HCT116 (cell line): ENCODE measurements around the gene SOX6.

Source experiments
- RAD21 ChIP-seq: IDR thresholded peaks from 2 replicates; pipeline ENCODE4 v1.6.1; 2012; ENCODE audit warnings: low read depth, mild to moderate bottlenecking
- ZBTB33 ChIP-seq: IDR thresholded peaks from 2 replicates; pipeline ENCODE4 v1.6.1; 2011; ENCODE audit warnings: mild to moderate bottlenecking, low read length, moderate library complexity; ENCODE audit not compliant: insufficient replicate concordance; ENCODE audit errors: extremely low read depth

GRCh38 chr11:16120008-16120407, 236.3 kb downstream of the SOX6 start:
- no peak for TF ChIP-seq RAD21
- TF ChIP-seq ZBTB33: no peak
